PC-3 (cell line): ENCODE measurements around the gene SOX10. TPM values are rescaled to one million over a fixed set of nuclear protein-coding genes. Genes with fewer than 3 reads are reported as not detected.
"Not testable (repeated sequence)": the region's sequence is repeated elsewhere in the genome, so short reads cannot be mapped to it uniquely, and the experiment has no call there.

Experiments
- ATAC-seq: fragments of 200-7000 bp; cut with Tn5 transposase; 2 replicates; pipeline ENCODE4 v1.9.1; 2020; ENCODE audit warnings: mild to moderate bottlenecking, moderate library complexity
- BruUV-seq: library from RNA; stranded (reverse); fragments of 400-500 nt; replicated peaks from 2 replicates; lab custom pipeline; 2021; lab: Mats Ljungman, UMichigan
- CTCF ChIA-PET: fragments of 300-600 bp; sonication (Branson Sonifier 250); formaldehyde crosslinking; loops from one replicate; lab custom pipeline; 2022; ENCODE audit warnings: antibody characterized with exemption; lab: Charles Lee
- POLR2A ChIA-PET: fragments of 300-600 bp; sonication (Branson Sonifier 250); formaldehyde crosslinking; loops from one replicate; lab custom pipeline; 2022; ENCODE audit warnings: antibody characterized with exemption; ENCODE audit not compliant: unreplicated experiment; lab: Charles Lee
- DNase-seq: peaks from one replicate; pipeline ENCODE4 v3.0.0-alpha.2; 2015
- H2AFZ ChIP-seq: fragments of 300-600 bp; sonication (generic); 2 replicates; pipeline ENCODE4 v1.6.0; 2016; ENCODE audit warnings: antibody characterized with exemption, low read length
- H3F3A ChIP-seq: fragments of 300-600 bp; sonication (generic); one replicate; pipeline ENCODE4 v1.6.0; 2017; ENCODE audit warnings: antibody characterized with exemption, low read length, control low read depth, mild to moderate bottlenecking; ENCODE audit not compliant: unreplicated experiment
- H3K27ac ChIP-seq: fragments of 300-600 bp; sonication (generic); 2 replicates; pipeline ENCODE4 v1.5.1; 2016; ENCODE audit warnings: mild to moderate bottlenecking, low read length
- H3K27me3 ChIP-seq: fragments of 300-600 bp; sonication (generic); 2 replicates; pipeline ENCODE4 v1.6.1; 2016; ENCODE audit warnings: low read length, mixed read lengths
- H3K36me3 ChIP-seq: fragments of 300-600 bp; sonication (generic); 2 replicates; pipeline ENCODE4 v1.6.1; 2016; ENCODE audit warnings: low read depth, mixed run types, low read length, mixed read lengths
- H3K4me1 ChIP-seq: fragments of 300-600 bp; sonication (generic); 2 replicates; pipeline ENCODE4 v1.5.1; 2016; ENCODE audit warnings: low read length; ENCODE audit not compliant: insufficient read depth
- H3K4me2 ChIP-seq: fragments of 300-600 bp; sonication (generic); 2 replicates; pipeline ENCODE4 v1.6.0; 2016; ENCODE audit warnings: low read length
- H3K4me3 ChIP-seq: fragments of 300-600 bp; sonication (generic); 2 replicates; pipeline ENCODE4 v1.5.1; 2016; ENCODE audit warnings: mild to moderate bottlenecking, low read length, mixed read lengths
- H3K79me2 ChIP-seq: fragments of 300-600 bp; sonication (generic); 2 replicates; pipeline ENCODE4 v1.6.1; 2017; ENCODE audit warnings: low read length, mixed read lengths
- H3K9ac ChIP-seq: fragments of 300-600 bp; sonication (generic); 2 replicates; pipeline ENCODE4 v1.6.0; 2016; ENCODE audit warnings: mild to moderate bottlenecking, low read length
- H3K9me2 ChIP-seq: fragments of 300-600 bp; sonication (generic); replicated peaks from 2 replicates; pipeline ENCODE4 v1.6.1; 2016; ENCODE audit warnings: mixed run types, low read length, mixed read lengths
- H3K9me3 ChIP-seq: fragments of 300-600 bp; sonication (generic); 2 replicates; pipeline ENCODE4 v1.6.1; 2016; ENCODE audit warnings: low read length, mixed read lengths
- H4K20me1 ChIP-seq: fragments of 300-600 bp; sonication (generic); 2 replicates; pipeline ENCODE4 v1.6.1; 2016; ENCODE audit warnings: low read length, mixed read lengths
- CTCF ChIP-seq: fragments of 300-600 bp; sonication (generic); conservative IDR thresholded peaks from 2 replicates; pipeline ENCODE4 v1.5.1; 2017; ENCODE audit warnings: antibody characterized with exemption, low read depth, mild to moderate bottlenecking, low read length
- EZH2 ChIP-seq: fragments of 300-600 bp; sonication (generic); IDR thresholded peaks from one replicate; pipeline ENCODE4 v1.6.1; 2017; ENCODE audit warnings: antibody characterized with exemption, mild to moderate bottlenecking, low read length; ENCODE audit not compliant: unreplicated experiment
- EZH2phosphoT487 ChIP-seq: fragments of 300-600 bp; sonication (generic); IDR thresholded peaks from 2 replicates; pipeline ENCODE4 v1.6.1; 2018; ENCODE audit warnings: mild to moderate bottlenecking, antibody characterized with exemption, low read length, borderline replicate concordance
- intact Hi-C: fragments of 100-400 bp; cut with micrococcal nuclease; formaldehyde crosslinking; loops from 2 replicates; pipeline ENCODE4 v1.9.0; 2023
- total RNA-seq: library from RNA; depleted of rRNA; stranded (reverse); fragments of >200 nt; gene quantifications from 2 replicates; pipeline ENCODE4 v1.2.3, GENCODE V29; 2014

SOX10 gene
- total RNA-seq, 1 experiment from 2014 or later, result 1.1 TPM

GRCh38 chr22:37951305-37951704 is 33.0 kb downstream of the SOX10 start:
- Histone ChIP-seq H3K4me2 (no peak overlapping the region), H3K27me3 (no peaks in the 10 kb centered on the region), H3K4me1 (peaks cover 5% of the 10 kb centered on the region), H2AFZ (no peak overlapping the region), H3K9me3 (no peaks in the 10 kb centered on the region), H3K79me2 (peaks cover 21% of the 10 kb centered on the region), H3K4me3 (no peak overlapping the region), H3K27ac (no peak overlapping the region), H4K20me1 (no peaks in the 10 kb centered on the region), H3F3A (no peaks in the 10 kb centered on the region), H3K9ac (no peak overlapping the region), H3K36me3 (no peaks in the 10 kb centered on the region), H3K9me2 (no peaks in the 10 kb centered on the region)
- BruUV-seq, result no TSS peak
- ChIA-PET POLR2A (no interaction called here), CTCF (no interaction called here)
- DNase-seq (no peak), ATAC-seq (no peak)
- intact Hi-C loops, result no loop called here
- TF ChIP-seq EZH2phosphoT487 (no peak), EZH2 (no peak), CTCF (no peak)

DNA sequence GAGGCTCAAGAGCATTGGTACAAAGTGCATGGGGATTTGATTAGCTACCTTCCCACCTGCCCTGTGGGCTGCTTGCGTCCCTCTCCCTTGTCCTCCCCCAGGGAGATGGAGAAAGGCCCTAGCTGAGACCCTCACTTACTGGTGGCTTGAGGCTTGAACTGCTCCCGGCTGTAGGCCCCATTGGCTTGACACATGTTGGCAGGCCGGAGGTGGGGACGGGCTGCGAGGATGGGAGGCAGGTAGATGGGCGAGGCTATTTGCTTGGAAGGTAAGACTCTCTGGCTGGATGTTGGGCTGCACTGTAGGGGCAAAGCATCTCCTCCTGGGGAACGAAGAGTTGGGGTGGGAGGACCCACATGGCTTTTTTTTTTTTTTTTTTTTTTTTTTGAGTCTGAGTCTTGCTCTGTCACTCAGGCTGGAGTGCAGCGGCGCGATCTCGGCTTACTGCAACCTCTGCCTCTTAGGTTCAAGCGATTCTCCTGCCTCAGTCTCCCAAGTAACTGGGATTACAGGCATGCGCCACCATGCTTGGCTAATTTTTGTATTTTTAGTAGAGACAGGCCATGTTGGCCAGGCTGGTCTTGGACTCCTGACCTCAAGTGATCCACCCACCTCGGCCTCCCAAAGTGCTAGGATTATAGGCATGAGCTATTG is 37.1 kb downstream of the SOX10 start:
- H3K79me2 ChIP-seq, H3F3A ChIP-seq, H3K4me2 ChIP-seq, BruUV-seq, H3K9me2 ChIP-seq, ATAC-seq, DNase-seq, H4K20me1 ChIP-seq, H3K27me3 ChIP-seq, H3K9me3 ChIP-seq, H3K27ac ChIP-seq, H2AFZ ChIP-seq, H3K4me3 ChIP-seq, POLR2A ChIA-PET, intact Hi-C loops, H3K9ac ChIP-seq, CTCF ChIA-PET, H3K36me3 ChIP-seq: not testable (repeated sequence)
- peaks cover 12% of the 10 kb centered on the region for H3K4me1 ChIP-seq

- peaks cover 12% of the 10 kb centered on the region for H3K4me1 ChIP-seq
- BruUV-seq, result not testable (repeated sequence)
Observed at GRCh38 chr22:37944423-37944822, 39.9 kb downstream of the SOX10 start.

More at GRCh38 chr22:37944423-37944822, 39.9 kb downstream of the SOX10 start:
- H3K9me2 ChIP-seq, ATAC-seq, H3K27ac ChIP-seq, H3K9ac ChIP-seq, intact Hi-C loops, H3K4me2 ChIP-seq, H2AFZ ChIP-seq, POLR2A ChIA-PET, H3K36me3 ChIP-seq, DNase-seq, H3K4me3 ChIP-seq, H4K20me1 ChIP-seq, CTCF ChIA-PET, H3K9me3 ChIP-seq, H3K27me3 ChIP-seq, H3K79me2 ChIP-seq, H3F3A ChIP-seq: not testable (repeated sequence)
